H9 (cell line): ENCODE data around the gene GTPBP6. TPM values are rescaled to one million over a fixed set of nuclear protein-coding genes. Genes with fewer than 3 reads are reported as not detected.

ENCODE experiments used
- DNase-seq: peaks from one replicate; pipeline ENCODE4 v3.0.0-alpha.2; 2017
- H2AFZ ChIP-seq: one replicate; pipeline ENCODE4 v1.6.1; 2013; ENCODE audit warnings: mild to moderate bottlenecking, low read length, control low read depth, moderate library complexity
- H2AK5ac ChIP-seq: 2 replicates; pipeline ENCODE4 v1.6.1; 2013; ENCODE audit warnings: low read length, control low read depth, mixed read lengths; ENCODE audit not compliant: insufficient read length
- H2BK120ac ChIP-seq: one replicate; pipeline ENCODE4 v1.6.1; 2013; ENCODE audit warnings: low read depth, mild to moderate bottlenecking, low read length, control low read depth, inconsistent platforms; ENCODE audit not compliant: poor library complexity, severe bottlenecking
- H2BK12ac ChIP-seq: 2 replicates; pipeline ENCODE4 v1.6.1; 2013; ENCODE audit warnings: low read length, control low read depth, mixed read lengths, low read depth; ENCODE audit not compliant: insufficient read length
- H2BK15ac ChIP-seq: 2 replicates; pipeline ENCODE4 v1.6.1; 2013; ENCODE audit warnings: low read depth, low read length, control low read depth
- H2BK20ac ChIP-seq: one replicate; pipeline ENCODE4 v1.6.1; 2013; ENCODE audit warnings: low read depth, mild to moderate bottlenecking, low read length, control low read depth, inconsistent platforms; ENCODE audit not compliant: poor library complexity, severe bottlenecking
- H2BK5ac ChIP-seq: 2 replicates; pipeline ENCODE4 v1.6.1; 2013; ENCODE audit warnings: low read length, control low read depth, mixed read lengths; ENCODE audit not compliant: insufficient read length
- H3K14ac ChIP-seq: 2 replicates; pipeline ENCODE4 v1.6.1; 2013; ENCODE audit warnings: low read length, control low read depth; ENCODE audit not compliant: insufficient read depth
- H3K18ac ChIP-seq: 2 replicates; pipeline ENCODE4 v1.6.1; 2013; ENCODE audit warnings: low read depth, mild to moderate bottlenecking, mixed read lengths, low read length, control low read depth; ENCODE audit not compliant: insufficient read length
- H3K23ac ChIP-seq: 2 replicates; pipeline ENCODE4 v1.6.1; 2013; ENCODE audit warnings: low read length, control low read depth, mixed read lengths, low read depth; ENCODE audit not compliant: insufficient read length
- H3K23me2 ChIP-seq: 2 replicates; pipeline ENCODE4 v1.6.1; 2013; ENCODE audit warnings: low read depth, mild to moderate bottlenecking, mixed read lengths, low read length, control low read depth; ENCODE audit not compliant: insufficient read length, poor library complexity, severe bottlenecking
- H3K27ac ChIP-seq: 2 replicates; pipeline ENCODE4 v1.5.1; 2013; ENCODE audit warnings: low read length, control low read depth, mixed read lengths, low read depth; ENCODE audit not compliant: insufficient read length
- H3K27me3 ChIP-seq: 2 replicates; pipeline ENCODE4 v1.6.1; 2013; ENCODE audit warnings: low read length, control low read depth, inconsistent platforms; ENCODE audit not compliant: insufficient read depth
- H3K4ac ChIP-seq: 2 replicates; pipeline ENCODE4 v1.6.1; 2013; ENCODE audit warnings: low read depth, mild to moderate bottlenecking, control low read depth, inconsistent platforms, low read length, moderate library complexity
- H3K4me1 ChIP-seq: 2 replicates; pipeline ENCODE4 v1.6.1; 2013; ENCODE audit warnings: low read length, control low read depth, inconsistent platforms; ENCODE audit not compliant: insufficient read depth
- H3K4me2 ChIP-seq: 2 replicates; pipeline ENCODE4 v1.6.1; 2013; ENCODE audit warnings: low read length, control low read depth, mixed read lengths; ENCODE audit not compliant: insufficient read length, insufficient read depth
- H3K56ac ChIP-seq: 2 replicates; pipeline ENCODE4 v1.6.1; 2013; ENCODE audit warnings: low read depth, mild to moderate bottlenecking, mixed read lengths, low read length, control low read depth; ENCODE audit not compliant: insufficient read length
- H3K79me1 ChIP-seq: 2 replicates; pipeline ENCODE4 v1.6.1; 2013; ENCODE audit warnings: low read depth, mild to moderate bottlenecking, moderate library complexity, low read length, control low read depth, inconsistent platforms; ENCODE audit not compliant: insufficient read depth, poor library complexity, severe bottlenecking
- H3K79me2 ChIP-seq: 2 replicates; pipeline ENCODE4 v1.6.1; 2013; ENCODE audit warnings: low read length, control low read depth, inconsistent platforms; ENCODE audit not compliant: insufficient read depth
- H3K9ac ChIP-seq: 2 replicates; pipeline ENCODE4 v1.6.1; 2013; ENCODE audit warnings: low read length, control low read depth, mixed read lengths; ENCODE audit not compliant: insufficient read length; ENCODE audit errors: extremely low read depth
- H3K9me3 ChIP-seq: one replicate; pipeline ENCODE4 v1.6.1; 2013; ENCODE audit warnings: low read depth, low read length, inconsistent platforms; ENCODE audit not compliant: control insufficient read depth
- H3T11ph ChIP-seq: one replicate; pipeline ENCODE4 v1.6.1; 2013; ENCODE audit warnings: mild to moderate bottlenecking, low read length, control low read depth, inconsistent platforms
- H4K20me1 ChIP-seq: one replicate; pipeline ENCODE4 v1.6.1; 2013; ENCODE audit not compliant: control insufficient read depth, insufficient read length, insufficient read depth
- H4K5ac ChIP-seq: 2 replicates; pipeline ENCODE4 v1.6.1; 2013; ENCODE audit warnings: low read depth, mild to moderate bottlenecking, mixed read lengths, low read length, control low read depth; ENCODE audit not compliant: insufficient read length
- H4K8ac ChIP-seq: replicated peaks from 2 replicates; pipeline ENCODE4 v1.6.1; 2013; ENCODE audit warnings: low read length, control low read depth, mixed read lengths, low read depth; ENCODE audit not compliant: insufficient read length
- H4K91ac ChIP-seq: 2 replicates; pipeline ENCODE4 v1.6.1; 2013; ENCODE audit warnings: low read depth, mild to moderate bottlenecking, moderate library complexity, mixed read lengths, low read length, control low read depth; ENCODE audit not compliant: insufficient read length
- H3K27ac Mint-ChIP-seq, 3 experiments: 2 replicates in 2 of 3; 3 replicates in 1 of 3; pipeline ENCODE4 v1.8.0; 2020 to 2021; ENCODE audit warnings: mixed read lengths in 3 of 3, mild to moderate bottlenecking in 1 of 3, moderate library complexity in 1 of 3
- H3K27me3 Mint-ChIP-seq: 2 replicates; pipeline ENCODE4 v1.8.0; 2021; ENCODE audit warnings: low read depth, mild to moderate bottlenecking, moderate library complexity, mixed read lengths
- H3K36me3 Mint-ChIP-seq, 3 experiments: 2 replicates in 2 of 3; 3 replicates in 1 of 3; pipeline ENCODE4 v1.8.0; 2020 to 2021; ENCODE audit warnings: low read depth in 3 of 3, mixed read lengths in 3 of 3; ENCODE audit not compliant: insufficient read depth in 1 of 3
- H3K4me1 Mint-ChIP-seq, 2 experiments: 2 replicates each; pipeline ENCODE4 v1.8.0; 2020; ENCODE audit warnings: mixed read lengths in 2 of 2
- H3K4me3 Mint-ChIP-seq, 2 experiments: 2 replicates in 1 of 2; 3 replicates in 1 of 2; pipeline ENCODE4 v1.8.0; 2020 to 2021; ENCODE audit warnings: mild to moderate bottlenecking in 2 of 2, mixed read lengths in 2 of 2, moderate library complexity in 1 of 2
- H3K9me3 Mint-ChIP-seq, 2 experiments: 2 replicates in 1 of 2; 3 replicates in 1 of 2; pipeline ENCODE4 v1.8.0; 2020; ENCODE audit warnings: mild to moderate bottlenecking in 2 of 2, mixed read lengths in 2 of 2, moderate library complexity in 1 of 2
- CTCF ChIP-seq: fragments of 200-600 bp; sonication (generic); conservative IDR thresholded peaks from 3 replicates; pipeline ENCODE4 v1.8.0; 2021; ENCODE audit warnings: antibody characterized with exemption, mild to moderate bottlenecking
- WGBS: extraction: QIAGEN DNeasy Blood & Tissue Kit; methylation state at CpG from one replicate; pipeline ENCODE4 v1.1.7; 2013; ENCODE audit warnings: missing lambda C conversion rate, low lambda C conversion rate, mixed read lengths; ENCODE audit not compliant: insufficient read length; ENCODE audit errors: extremely low coverage; 5-methylcytosine and 5-hydroxymethylcytosine counted together
- total RNA-seq: library from RNA; stranded (reverse); gene quantifications from 2 replicates; pipeline ENCODE4 v1.2.1, GENCODE V29; 2021

GTPBP6 gene
- total RNA-seq, 1 experiment from 2014 or later, result 64.0 TPM

- Histone ChIP-seq H2BK120ac (no peak overlapping the region), H3K27me3 (no peaks in the 10 kb centered on the region; the same call in 1 of the 2 replicates), H3K23ac (no peak overlapping the region), H3K56ac (no peak overlapping the region), H4K5ac (no peak overlapping the region), H4K20me1 (peaks cover 3% of the 10 kb centered on the region), H3K9me3 (peaks cover 5% of the 10 kb centered on the region), H2BK15ac (no peak overlapping the region), H2BK20ac (no peak overlapping the region), H3K9ac (no peak overlapping the region), H2BK5ac (no peak overlapping the region), H2AFZ (no peak overlapping the region), H2BK12ac (no peak overlapping the region), H3K79me2 (peaks cover 10% of the 10 kb centered on the region), H3K18ac (no peak overlapping the region), H4K8ac (no peak overlapping the region), H3K4me2 (no peak overlapping the region), H4K91ac (no peak overlapping the region), H3K4me1 (peaks cover 3% of the 10 kb centered on the region; the same call in 1 of the 2 replicates), H3K79me1 (peaks cover 6% of the 10 kb centered on the region), H2AK5ac (no peak overlapping the region), H3K14ac (no peak overlapping the region), H3K4ac (no peak overlapping the region), H3T11ph (no peak overlapping the region), H3K23me2 (no peaks in the 10 kb centered on the region), H3K27ac (no peak overlapping the region)
- Mint-ChIP-seq H3K27me3 (no peaks in the 10 kb centered on the region), H3K9me3 (peaks cover 0 to 3% of the 10 kb centered on the region in 2 experiments; a peak in 3 of 5 replicates), H3K4me1 (peaks cover 2 to 18% of the 10 kb centered on the region in 2 experiments), H3K27ac (peak overlapping the region in 1 of 3 experiments; percentile 70; a peak in 1 of 7 replicates), H3K36me3 (peaks cover 79 to 91% (median 91%) of the 10 kb centered on the region in 3 experiments), H3K4me3 (no peak overlapping the region)
- no peak for DNase-seq
- WGBS, result no CpG with 5 or more reads among the region's 25 CpGs
- TF ChIP-seq CTCF, result no peak
Observed at GRCh38 chrX:288561-288991, 30.0 kb downstream of the GTPBP6 start.
